Heart right ventricle (tissue), 16 donors: Measurements from ENCODE around the gene DIP2A. TPM values are rescaled to one million over a fixed set of nuclear protein-coding genes. Genes with fewer than 3 reads are reported as not detected.

Source experiments
- ATAC-seq, 8 donors: fragments of 200-7000 bp; cut with Tn5 transposase; one replicate each; pipeline ENCODE4 v1.9.1; 2020; ENCODE audit warnings: mild to moderate bottlenecking in 8 of 8, moderate library complexity in 8 of 8, moderate number of reproducible peaks in 1 of 8
- DNase-seq, 2 donors: peaks; one replicate each; pipeline ENCODE4 v3.0.0-alpha.2; 2020
- H3K27ac ChIP-seq, 10 donors: fragments of 200-600 bp; sonication (generic) in 2 of 10; one replicate each; pipeline versions ENCODE4 v1.5.0 to v1.8.0; 2020 to 2022; ENCODE audit warnings: mild to moderate bottlenecking in 3 of 10
- H3K27me3 ChIP-seq, 7 donors: fragments of 200-600 bp; one replicate each; pipeline ENCODE4 v1.8.0; 2021 to 2022; ENCODE audit warnings: mild to moderate bottlenecking in 2 of 7
- H3K36me3 ChIP-seq, 9 donors: fragments of 200-600 bp; sonication (generic) in 1 of 9; one replicate each; pipeline versions ENCODE4 v1.5.0 to v1.8.0; 2020 to 2022; ENCODE audit warnings: mild to moderate bottlenecking in 2 of 9
- H3K4me1 ChIP-seq, 9 donors: fragments of 200-600 bp; sonication (generic) in 1 of 9; one replicate each; pipeline versions ENCODE4 v1.5.0 to v1.8.0; 2020 to 2022; ENCODE audit warnings: mild to moderate bottlenecking in 4 of 9
- H3K4me3 ChIP-seq, 10 donors: fragments of 200-600 bp; sonication (generic) in 2 of 10; one replicate each; pipeline versions ENCODE4 v1.5.0 to v1.8.0; 2020 to 2022; ENCODE audit warnings: mild to moderate bottlenecking in 7 of 10, moderate library complexity in 2 of 10
- H3K9me3 ChIP-seq, 11 donors: fragments of 200-600 bp in 10 of 11; sonication (generic) in 2 of 11; one replicate each; pipeline versions ENCODE4 v1.5.0 to v1.8.0; 2013 to 2022; ENCODE audit warnings: mild to moderate bottlenecking in 2 of 11, control low read depth in 1 of 11, moderate library complexity in 1 of 11
- CTCF ChIP-seq, 9 donors: fragments of 200-600 bp; sonication (generic) in 2 of 9; IDR thresholded peaks; one replicate each; pipeline versions ENCODE4 v1.5.0 to v1.8.0; 2021 to 2022; ENCODE audit warnings: antibody characterized with exemption in 9 of 9, mild to moderate bottlenecking in 5 of 9, moderate library complexity in 1 of 9
- WGBS, 2 donors: extraction: QIAGEN DNeasy Blood & Tissue Kit; methylation state at CpG; one replicate each; pipeline ENCODE4 v1.1.7; 2013; ENCODE audit warnings: inconsistent platforms in 1 of 2; 5-methylcytosine and 5-hydroxymethylcytosine counted together
- intact Hi-C, 10 donors: fragments of 100-400 bp; cut with DNase I; formaldehyde crosslinking; loops; one replicate each; pipeline versions ENCODE4 v1.11.1 to v1.14.2; 2022
- polyA plus RNA-seq, 2 donors: library from polyadenylated mRNA; stranded (reverse); fragments of 200-250 nt; gene quantifications; one replicate each; pipeline ENCODE4 v1.2.3, GENCODE V29; 2013
- total RNA-seq, 10 donors: library from RNA; stranded (reverse); fragmentation: NEBNext Ultra II Directional in 3 of 10; extraction: Animal tissue kit (Norgen Biotek cat#: 25700) in 3 of 10; gene quantifications; one replicate each; pipeline versions ENCODE4 v1.2.1 to v1.2.4, GENCODE V29; 2021 to 2023
- donor health status: Arrhythmogenic right ventricular cardiomyopathy.
- donor health status: ischemic (EF 13 %, LVEDD 7.1; RV severe dilation, severe dysfunction).
- donor health status: healthy with polysubstance abuse.
- donor health status: DM: no; HTN: yes; CAD: no.
- donor health status: DM: no; HTN: no; CAD: no.
- donor health status: ischemic (EF 25% LVEDD 6.9; RV normal size, moderate dysfunction).
- donor health status: ischemic (EF 25% LVEDD 5.7; RV mildly dilated, moderate dysfunction).
- donor health status: healthy.
- donor health status: DM: yes; HTN: yes; CAD: no.
- donor health status: Ischemic cardiomyopathy.
- donor health status: ischemic (EF 35%, LVEDD 5.7; RV mildly dilated, moderate dysfunction).
- donor health status: nonischemic (EF 11% LVEDD 7.7; RV severe dilation, severe dysfunction).
- donor health status: DM: yes; HTN: yes; CAD: no.
- donor health status: PGD.
- donor health status: ischemic (EF 29% LVEDD 5.4; RV normal size, mild dysfunction).
- donor health status: nonischemic (EF 23%, LVEDD 6.1; RV moderate dilation, normal function).

Gene DIP2A
- total and polyA plus RNA-seq, 12 donors = 9.4 to 45.2 (median 22.9) TPM

GRCh38 chr21:46482846-46483231 lies 24.1 kb downstream of the DIP2A start:
- WGBS, 2 donors = 84 to 86% methylated on average over 2 of the region's 2 CpGs
- no peak overlapping the region for H3K27ac ChIP-seq
- ATAC-seq = peak in 1 of 8 donors; percentile 12
- TF ChIP-seq CTCF (IDR thresholded peaks at IDR 0.05) = no peak
- no peak for DNase-seq
- H3K4me3 ChIP-seq = no peak overlapping the region
- no peaks in the 10 kb centered on the region for H3K9me3 ChIP-seq
- no peaks in the 10 kb centered on the region for H3K27me3 ChIP-seq
- intact Hi-C loops = no loop called here
- H3K4me1 ChIP-seq = peaks cover 0 to 39% (median 23%) of the 10 kb centered on the region in 9 donors
- peaks cover 0 to 63% (median 6%) of the 10 kb centered on the region in 9 donors for H3K36me3 ChIP-seq

GRCh38 chr21:46483300-46484295 lies 24.9 kb downstream of the DIP2A start:
- intact Hi-C loops = no loop called here
- Histone ChIP-seq H3K4me3 (no peak overlapping the region), H3K27ac (no peak overlapping the region), H3K27me3 (no peaks in the 10 kb centered on the region), H3K36me3 (peaks cover 0 to 70% (median 3%) of the 10 kb centered on the region in 9 donors), H3K4me1 (peaks cover 0 to 39% (median 23%) of the 10 kb centered on the region in 9 donors), H3K9me3 (no peaks in the 10 kb centered on the region)
- ATAC-seq (peak in 7 of 8 donors; percentile 55 to 91 (median 80)), DNase-seq (peak in 1 of 2 donors; percentile 35)
- WGBS, 2 donors = 61% methylated on average over 6 of the region's 6 CpGs
- TF ChIP-seq CTCF (IDR thresholded peaks at IDR 0.05) = no peak

GRCh38 chr21:46486481-46487126 lies 27.9 kb downstream of the DIP2A start:
- Histone ChIP-seq H3K27me3 (no peaks in the 10 kb centered on the region), H3K9me3 (no peaks in the 10 kb centered on the region), H3K27ac (no peak overlapping the region), H3K4me3 (no peak overlapping the region), H3K36me3 (peaks cover 0 to 77% (median 5%) of the 10 kb centered on the region in 9 donors), H3K4me1 (peaks cover 0 to 42% (median 23%) of the 10 kb centered on the region in 9 donors)
- ATAC-seq = no peak
- no peak for TF ChIP-seq CTCF (IDR thresholded peaks at IDR 0.05)
- intact Hi-C loops = no loop called here
- WGBS, 2 donors = 65 to 77% methylated on average over 4 of the region's 4 CpGs
- no peak for DNase-seq

- ATAC-seq (peak in 5 of 8 donors; percentile 16 to 70 (median 24)), DNase-seq (no peak)
- 87 to 88% methylated on average over 6 of the region's 6 CpGs for WGBS, 2 donors
- Histone ChIP-seq H3K9me3 (no peaks in the 10 kb centered on the region), H3K4me1 (peaks cover 0 to 23% (median 5%) of the 10 kb centered on the region in 9 donors), H3K36me3 (peaks cover 0 to 99% (median 10%) of the 10 kb centered on the region in 9 donors), H3K27ac (no peak overlapping the region), H3K27me3 (no peaks in the 10 kb centered on the region), H3K4me3 (no peak overlapping the region)
- TF ChIP-seq CTCF (IDR thresholded peaks at IDR 0.05) = no peak
- intact Hi-C loops = no loop called here
Measured at GRCh38 chr21:46489162-46489663, 30.5 kb downstream of the DIP2A start.
